Measurements from ENCODE around the gene CHD3. TPM values are rescaled to one million over a fixed set of nuclear protein-coding genes. Genes with fewer than 3 reads are reported as not detected.

The CHD3 gene
- total and polyA plus RNA-seq, 2 donors from 2014 or later = 41.5 to 94.6 TPM

DNA sequence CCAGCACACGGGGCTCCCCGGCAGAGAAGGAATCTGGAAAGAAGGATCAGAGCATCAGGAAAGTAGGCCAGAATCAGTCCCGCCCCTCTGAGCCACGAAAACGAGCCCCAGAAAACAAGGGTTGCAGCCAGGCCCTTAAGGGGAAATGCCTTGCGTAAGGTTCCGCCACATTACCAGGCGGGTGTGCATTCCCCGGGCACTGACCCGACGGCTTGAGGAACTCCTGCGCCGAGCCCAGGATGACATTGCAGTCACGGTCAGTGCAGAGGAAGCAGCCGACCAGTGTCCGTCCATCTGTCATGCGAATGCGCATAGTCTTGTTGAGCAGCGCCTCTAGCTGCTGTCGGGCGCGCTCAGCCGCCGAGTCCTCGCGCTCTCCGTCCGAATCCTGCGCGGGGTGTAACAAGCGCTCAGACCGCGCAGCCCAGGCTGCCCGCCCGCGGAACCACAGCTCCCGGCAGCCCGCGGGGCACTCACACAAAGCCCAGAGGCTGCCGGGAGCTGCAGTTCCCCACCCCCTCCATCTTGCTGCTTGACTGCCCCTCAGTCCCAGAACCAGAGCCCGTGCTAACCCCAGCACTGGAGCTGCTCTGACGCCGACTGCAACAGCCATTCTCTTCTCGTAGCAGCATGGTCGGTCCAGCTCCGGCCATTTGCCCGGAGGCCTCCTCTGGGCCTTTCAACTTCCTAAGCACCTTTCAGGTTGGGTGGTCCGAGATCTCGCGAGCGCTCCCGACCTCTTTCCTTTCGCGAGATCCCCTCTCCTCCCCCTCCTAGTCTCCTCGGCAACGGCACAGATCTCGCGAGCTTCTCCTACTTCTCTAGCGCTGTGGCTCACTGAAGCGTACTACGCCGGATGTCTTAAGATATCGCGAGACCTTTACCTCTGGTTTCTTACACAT lies 31.5 kb upstream of the CHD3 start, which contains the start of gene NAA38:
TSS of gene NAA38 (minus strand) at position 749 of the 902 bp plus-strand sequence. CDS start at position 653, 96 bp downstream.
- Histone ChIP-seq H3K36me3 (ENCODE audit: control insufficient read depth in 2 of 3, insufficient read depth in 3 of 3, low read length in 3 of 3) (peaks cover 7 to 10% (median 7%) of the 10 kb centered on the region in 3 donors), H3K4me1 (ENCODE audit: control insufficient read depth in 2 of 3, insufficient read depth in 2 of 3, low read depth in 1 of 3, low read length in 3 of 3) (peaks cover 0 to 26% (median 4%) of the 10 kb centered on the region in 3 donors), H3K9me3 (ENCODE audit: control insufficient read depth in 2 of 3, insufficient read depth in 1 of 3, low read length in 3 of 3) (no peaks in the 10 kb centered on the region), H3K9ac (ENCODE audit: low read length in 3 of 3) (peak within 1 kb of the TSS; percentile 63 to 95 (median 72)), H3K27ac (ENCODE audit: low read depth in 2 of 2, low read length in 2 of 2) (peak within 1 kb of the TSS; percentile 93), H3K4me3 (ENCODE audit: low read length in 3 of 3) (peak within 1 kb of the TSS; percentile 73 to 95 (median 79)), H3K27me3 (ENCODE audit: control insufficient read depth, insufficient read depth, low read length) (no peaks in the 10 kb centered on the region)
- peak; percentile 99 to 100 (median 99) for DNase-seq
- FAIRE-seq = peak; percentile 61
- TF ChIP-seq, protein P1, sequence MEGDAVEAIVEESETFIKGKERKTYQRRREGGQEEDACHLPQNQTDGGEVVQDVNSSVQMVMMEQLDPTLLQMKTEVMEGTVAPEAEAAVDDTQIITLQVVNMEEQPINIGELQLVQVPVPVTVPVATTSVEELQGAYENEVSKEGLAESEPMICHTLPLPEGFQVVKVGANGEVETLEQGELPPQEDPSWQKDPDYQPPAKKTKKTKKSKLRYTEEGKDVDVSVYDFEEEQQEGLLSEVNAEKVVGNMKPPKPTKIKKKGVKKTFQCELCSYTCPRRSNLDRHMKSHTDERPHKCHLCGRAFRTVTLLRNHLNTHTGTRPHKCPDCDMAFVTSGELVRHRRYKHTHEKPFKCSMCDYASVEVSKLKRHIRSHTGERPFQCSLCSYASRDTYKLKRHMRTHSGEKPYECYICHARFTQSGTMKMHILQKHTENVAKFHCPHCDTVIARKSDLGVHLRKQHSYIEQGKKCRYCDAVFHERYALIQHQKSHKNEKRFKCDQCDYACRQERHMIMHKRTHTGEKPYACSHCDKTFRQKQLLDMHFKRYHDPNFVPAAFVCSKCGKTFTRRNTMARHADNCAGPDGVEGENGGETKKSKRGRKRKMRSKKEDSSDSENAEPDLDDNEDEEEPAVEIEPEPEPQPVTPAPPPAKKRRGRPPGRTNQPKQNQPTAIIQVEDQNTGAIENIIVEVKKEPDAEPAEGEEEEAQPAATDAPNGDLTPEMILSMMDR (IDR thresholded peaks at IDR 0.05; ENCODE audit: borderline replicate concordance, extremely low read depth, insufficient read depth) = peak; percentile 42
- intact Hi-C loops (cut with DNase I) = no loop called here

DNA sequence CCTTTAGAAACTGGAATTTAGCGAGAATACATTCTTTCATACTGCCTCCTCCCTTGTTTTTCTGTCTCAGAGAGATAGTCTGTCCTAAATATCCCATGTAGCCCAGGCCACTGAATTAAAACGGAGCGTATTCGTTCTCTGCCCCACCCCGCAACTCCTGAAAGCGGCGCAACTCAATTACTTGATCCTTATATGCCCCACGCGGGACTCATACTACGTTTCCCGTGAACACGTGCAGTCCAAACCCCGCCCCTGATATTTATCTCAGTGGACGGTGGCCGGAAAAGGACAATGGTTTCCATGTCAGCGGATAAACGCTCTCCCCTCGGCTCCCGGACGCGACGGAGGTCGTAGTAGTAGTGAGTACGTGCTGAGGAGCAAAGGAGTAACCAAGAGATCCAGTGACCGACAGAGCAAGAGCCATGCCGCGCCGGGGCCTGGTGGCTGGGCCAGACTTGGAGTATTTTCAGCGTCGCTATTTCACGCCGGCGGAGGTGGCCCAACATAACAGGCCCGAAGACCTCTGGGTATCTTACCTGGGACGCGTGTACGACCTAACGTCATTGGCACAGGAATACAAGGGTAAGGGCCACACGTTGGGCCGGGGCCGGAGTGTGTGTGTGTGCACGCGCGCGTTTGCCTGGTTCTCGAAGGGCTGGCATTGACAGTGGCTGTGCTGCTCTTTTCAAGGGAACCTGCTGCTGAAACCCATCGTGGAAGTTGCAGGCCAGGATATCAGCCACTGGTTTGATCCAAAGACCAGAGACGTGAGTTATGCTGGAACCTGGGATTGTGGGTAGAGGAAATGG lies 30.7 kb upstream of the CHD3 start, which contains the start of gene CYB5D1:
TSS of gene CYB5D1 (plus strand) at position 291 of the 809 bp plus-strand sequence. CDS start at position 423, 132 bp downstream.
- H3K9ac ChIP-seq (ENCODE audit: low read length in 3 of 3) = peak within 1 kb of the TSS; percentile 63 to 95 (median 65)
- H3K36me3 ChIP-seq (ENCODE audit: control insufficient read depth in 2 of 3, insufficient read depth in 3 of 3, low read length in 3 of 3) = peaks cover under 1 to 2% (median 2%) of the 10 kb centered on the region in 3 donors
- H3K4me1 ChIP-seq (ENCODE audit: control insufficient read depth in 2 of 3, insufficient read depth in 2 of 3, low read depth in 1 of 3, low read length in 3 of 3) = peaks cover 0 to 25% (median 4%) of the 10 kb centered on the region in 3 donors
- no peak for FAIRE-seq
- no peaks in the 10 kb centered on the region for H3K9me3 ChIP-seq (ENCODE audit: control insufficient read depth in 2 of 3, insufficient read depth in 1 of 3, low read length in 3 of 3)
- no peaks in the 10 kb centered on the region for H3K27me3 ChIP-seq (ENCODE audit: control insufficient read depth, insufficient read depth, low read length)
- intact Hi-C loops (cut with DNase I) = no loop called here
- H3K4me3 ChIP-seq (ENCODE audit: low read length in 3 of 3) = peak within 1 kb of the TSS; percentile 73 to 95 (median 79)
- DNase-seq = peak; percentile 93 to 97 (median 95)
- H3K27ac ChIP-seq (ENCODE audit: low read depth in 2 of 2, low read length in 2 of 2) = peak within 1 kb of the TSS; percentile 93
- TF ChIP-seq, protein P1 (IDR thresholded peaks at IDR 0.05; ENCODE audit: borderline replicate concordance, extremely low read depth, insufficient read depth) = no peak

DNA sequence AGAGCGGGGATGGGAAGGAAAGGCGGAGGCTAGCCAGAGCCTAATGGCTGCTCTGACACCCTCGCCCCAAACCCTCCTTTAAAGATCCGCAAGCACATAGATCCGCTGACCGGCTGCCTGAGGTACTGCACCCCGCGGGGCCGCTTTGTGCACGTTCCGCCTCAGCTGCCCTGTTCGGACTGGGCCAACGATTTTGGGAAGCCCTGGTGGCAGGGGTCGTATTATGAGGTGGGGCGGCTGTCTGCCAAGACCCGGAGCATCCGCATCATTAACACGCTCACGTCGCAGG lies 30.1 kb upstream of the CHD3 start:
- H3K4me1 ChIP-seq (ENCODE audit: control insufficient read depth in 2 of 3, insufficient read depth in 2 of 3, low read depth in 1 of 3, low read length in 3 of 3) = peaks cover 0 to 25% (median 4%) of the 10 kb centered on the region in 3 donors
- TF ChIP-seq, protein P1 (IDR thresholded peaks at IDR 0.05; ENCODE audit: borderline replicate concordance, extremely low read depth, insufficient read depth) = peak; percentile 19
- peaks cover 0 to 2% (median 0%) of the 10 kb centered on the region in 3 donors for H3K36me3 ChIP-seq (ENCODE audit: control insufficient read depth in 2 of 3, insufficient read depth in 3 of 3, low read length in 3 of 3)
- H3K4me3 ChIP-seq (ENCODE audit: low read length in 3 of 3) = peak overlapping the region; percentile 73 to 95 (median 79)
- DNase-seq = peak; percentile 61 to 84 (median 72)
- intact Hi-C loops (cut with DNase I) = no loop called here
- no peak for FAIRE-seq
- no peaks in the 10 kb centered on the region for H3K9me3 ChIP-seq (ENCODE audit: control insufficient read depth in 2 of 3, insufficient read depth in 1 of 3, low read length in 3 of 3)
- H3K9ac ChIP-seq (ENCODE audit: low read length in 3 of 3) = peak overlapping the region; percentile 14 to 95 (median 63)
- no peaks in the 10 kb centered on the region for H3K27me3 ChIP-seq (ENCODE audit: control insufficient read depth, insufficient read depth, low read length)
- H3K27ac ChIP-seq (ENCODE audit: low read depth in 2 of 2, low read length in 2 of 2) = peak overlapping the region; percentile 93
